GM18507 (cell line): ENCODE measurements around the gene RNLS.
"Not testable (repeated sequence)": the region's sequence is repeated elsewhere in the genome, so short reads cannot be mapped to it uniquely, and the experiment has no call there.

Source experiments
- DNase-seq: peaks from one replicate; pipeline ENCODE4 v3.0.0; 2011; ENCODE audit warnings: low read depth; ENCODE audit not compliant: insufficient read length; ENCODE audit errors: extremely low spot score
- FAIRE-seq: peaks from 2 replicates; lab custom pipeline; 2011; peaks lifted over from hg19 to GRCh38; lab: Jason Lieb, UNC

RNLS gene

GRCh38 chr10:88288320-88289059 lies 294.6 kb downstream of the RNLS start:
- FAIRE-seq (peak; percentile 82), DNase-seq (no peak)

GRCh38 chr10:88286030-88286429 lies 297.1 kb downstream of the RNLS start:
- no peak for FAIRE-seq
- DNase-seq, result no peak

DNA sequence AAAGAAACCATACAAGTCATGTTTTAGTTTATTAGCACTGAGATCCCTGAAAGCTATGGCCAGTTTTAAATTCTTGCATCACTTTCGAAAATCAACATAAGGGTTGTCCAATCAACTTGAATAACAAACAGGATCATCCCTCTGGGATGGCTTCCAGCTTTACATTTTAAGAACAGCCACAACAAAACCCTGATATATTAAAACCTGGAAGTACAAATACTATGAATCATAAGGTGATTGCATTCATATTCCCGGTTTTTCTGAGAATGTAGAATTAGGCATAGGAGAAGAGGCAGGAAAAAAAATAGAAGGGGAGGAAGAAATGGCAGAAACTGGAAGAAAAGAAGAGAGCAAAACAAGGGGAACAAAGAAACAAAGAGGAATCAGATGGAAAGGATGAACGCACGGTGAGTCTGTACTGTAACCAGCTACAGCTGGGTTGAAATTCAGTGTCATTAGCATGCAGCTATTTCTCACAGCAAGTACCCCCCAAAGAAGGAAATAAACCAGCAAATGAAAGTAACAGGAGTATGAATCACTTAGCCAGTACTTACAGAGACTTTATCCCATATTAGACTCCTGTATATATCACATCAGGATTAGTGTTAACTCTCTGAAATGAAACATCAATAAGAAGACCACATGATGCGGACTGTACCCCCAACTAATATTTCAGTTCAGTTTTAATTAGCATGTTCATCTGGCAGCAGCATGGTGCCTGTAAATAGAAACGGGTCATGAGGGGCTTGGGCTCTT lies 301.3 kb downstream of the RNLS start:
- FAIRE-seq (peak; percentile 82), DNase-seq (no peak)

GRCh38 chr10:88280518-88280917 lies 302.6 kb downstream of the RNLS start:
- FAIRE-seq (no peak), DNase-seq (no peak)

DNA sequence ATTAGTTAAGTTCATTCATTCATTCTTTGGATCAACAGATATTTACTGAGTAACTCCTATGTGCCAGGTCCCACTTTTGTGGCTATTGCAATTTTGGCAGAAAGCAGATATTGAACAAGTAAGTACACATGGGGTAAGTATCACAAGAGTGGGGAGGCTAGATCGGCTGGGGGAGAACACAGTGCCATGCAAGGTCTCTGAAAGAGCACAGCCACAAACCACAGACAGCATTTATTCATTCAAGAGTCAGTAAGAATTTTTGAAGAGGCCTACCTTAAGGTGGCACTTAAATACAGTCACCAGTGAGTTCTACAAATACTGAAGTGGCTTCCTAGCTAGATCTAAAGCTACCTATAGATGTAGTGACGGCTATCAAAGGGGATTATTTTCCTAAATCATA lies 304.2 kb downstream of the RNLS start:
- no peak for FAIRE-seq
- no peak for DNase-seq

DNA sequence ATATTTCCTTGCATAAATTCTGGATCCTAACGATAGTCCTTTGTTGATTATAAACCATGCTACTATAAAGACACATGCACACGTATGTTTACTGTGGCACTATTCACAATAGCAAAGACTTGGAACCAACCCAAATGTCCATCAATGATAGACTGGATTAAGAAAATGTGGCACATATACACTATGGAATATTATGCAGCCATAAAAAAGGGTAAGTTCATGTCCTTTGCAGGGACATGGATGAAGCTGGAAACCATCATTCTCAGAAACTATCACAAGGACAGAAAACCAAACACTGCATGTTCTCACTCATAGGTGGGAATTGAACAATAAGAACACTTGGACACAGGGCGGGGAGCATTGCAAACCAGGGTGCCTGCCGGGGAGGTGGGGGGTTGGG lies 306.2 kb downstream of the RNLS start:
- not testable (repeated sequence) for DNase-seq, FAIRE-seq

DNA sequence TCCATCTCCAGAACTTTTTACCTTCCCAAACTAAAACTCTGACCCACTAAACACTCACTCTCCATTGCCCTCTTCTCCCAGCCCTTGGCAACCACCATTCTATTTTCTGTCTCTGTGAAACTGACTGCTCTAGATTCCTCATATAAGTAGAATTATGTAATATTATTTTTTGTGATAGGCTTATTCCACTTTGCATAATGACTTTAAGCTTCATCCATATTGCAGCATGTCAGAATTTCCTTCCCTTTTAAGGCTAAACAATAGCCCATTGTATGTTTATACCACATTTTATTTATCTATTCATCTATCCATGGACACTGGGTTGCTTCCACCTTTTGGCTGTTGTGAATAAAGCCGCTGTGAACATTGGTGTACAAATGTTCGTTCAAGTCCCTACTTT lies 308.8 kb downstream of the RNLS start:
- DNase-seq (no peak), FAIRE-seq (peak; percentile 75)

- DNase-seq, result no peak
- no peak for FAIRE-seq
These were observed 309.6 kb downstream of the RNLS start for GRCh38 chr10:88273567-88273966.

- FAIRE-seq, result no peak
- DNase-seq, result no peak
These were observed 311.2 kb downstream of the RNLS start for GRCh38 chr10:88271761-88272543.

- peak; percentile 99 for FAIRE-seq
- DNase-seq, result peak; percentile 50
These were observed 312.0 kb downstream of the RNLS start for GRCh38 chr10:88270871-88271713.

DNA sequence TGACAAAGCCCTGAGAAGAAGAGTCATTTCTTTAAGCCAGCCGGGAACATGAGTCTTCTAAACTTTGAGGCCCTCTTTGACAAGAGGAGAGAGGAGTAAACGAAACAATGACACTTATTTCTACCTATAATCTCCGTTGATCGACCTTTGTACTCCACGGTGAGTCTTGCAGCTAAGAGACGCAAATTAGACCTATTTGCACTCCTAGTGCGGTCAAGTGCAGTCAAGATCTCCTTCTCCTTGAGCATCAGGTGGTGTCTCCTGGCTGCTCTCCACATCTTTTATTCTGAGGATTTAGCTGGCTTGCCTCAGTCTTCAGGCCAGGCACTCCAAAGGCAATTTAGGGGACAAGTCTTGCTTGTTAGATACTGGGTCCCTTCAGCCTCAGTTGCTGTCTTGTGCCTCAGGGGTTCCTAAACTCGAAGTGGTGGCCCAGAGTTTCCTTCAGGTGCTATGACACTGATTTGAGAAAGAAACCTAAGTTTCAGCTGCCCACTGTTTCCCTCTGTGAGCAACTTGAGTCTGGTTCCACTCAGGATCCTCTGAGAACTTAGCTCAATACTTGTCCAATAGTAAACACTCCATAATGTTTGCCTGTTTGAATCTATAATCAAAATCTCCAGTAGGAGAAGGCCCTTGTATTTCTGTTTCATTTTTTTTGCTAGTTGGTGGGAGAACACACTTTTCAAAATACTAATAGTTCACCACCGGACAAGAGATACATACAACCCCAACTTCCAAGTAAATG lies 312.9 kb downstream of the RNLS start:
- no peak for DNase-seq
- FAIRE-seq, result no peak

GRCh38 chr10:88262591-88263234 lies 320.4 kb downstream of the RNLS start:
- FAIRE-seq (peak; percentile 82), DNase-seq (no peak)

DNA sequence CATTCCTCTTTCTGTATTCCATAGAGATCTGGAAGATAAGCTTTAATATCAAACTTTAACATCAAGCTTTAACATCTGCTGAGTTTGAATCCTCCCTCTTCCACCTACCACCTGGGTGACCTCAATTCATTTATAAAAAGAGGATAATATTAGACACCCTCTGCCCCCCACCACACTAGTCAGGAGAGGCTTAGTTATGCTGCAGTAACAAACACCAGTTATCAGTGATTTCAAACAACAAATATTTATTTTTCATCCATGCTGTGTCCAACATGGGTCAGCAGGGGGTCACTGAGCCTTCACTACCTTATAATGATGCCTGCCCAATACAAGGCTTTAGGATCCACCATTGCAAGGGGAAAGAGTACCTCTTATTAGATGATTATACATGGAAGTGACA lies 322.0 kb downstream of the RNLS start:
- DNase-seq (no peak), FAIRE-seq (no peak)

GRCh38 chr10:88260329-88261051 lies 322.6 kb downstream of the RNLS start:
- FAIRE-seq, result peak; percentile 63
- no peak for DNase-seq

GRCh38 chr10:88259381-88259780 lies 323.7 kb downstream of the RNLS start:
- DNase-seq, result no peak
- FAIRE-seq, result no peak

- DNase-seq (no peak), FAIRE-seq (no peak)
These were observed 326.2 kb downstream of the RNLS start for GRCh38 chr10:88256886-88257285.

GRCh38 chr10:88256013-88256680 lies 327.0 kb downstream of the RNLS start:
- DNase-seq, result no peak
- no peak for FAIRE-seq
